Endometrium (tissue), 2 donors: ENCODE data around the gene FASN.

Experiments
- FAIRE-seq: peaks from 2 replicates; lab custom pipeline; 2012; peaks lifted over from hg19 to GRCh38; lab: Jason Lieb, UNC
- donor health status: control.
- donor health status: control.

Gene FASN

GRCh38 chr17:82117139-82118090, 19.4 kb upstream of the FASN start:
- FAIRE-seq, result no peak

- FAIRE-seq, result no peak
These were observed 18.2 kb upstream of the FASN start for GRCh38 chr17:82116246-82116645.

GRCh38 chr17:82114872-82115271, 16.8 kb upstream of the FASN start:
- no peak for FAIRE-seq

- no peak for FAIRE-seq
These were observed 16.4 kb upstream of the FASN start for GRCh38 chr17:82114447-82114846.

GRCh38 chr17:82113941-82114340, 15.9 kb upstream of the FASN start:
- FAIRE-seq, result no peak

GRCh38 chr17:82113422-82113821, 15.4 kb upstream of the FASN start:
- no peak for FAIRE-seq

GRCh38 chr17:82112914-82113311, 14.9 kb upstream of the FASN start:
- no peak for FAIRE-seq

GRCh38 chr17:82112181-82112913, 14.3 kb upstream of the FASN start:
- no peak for FAIRE-seq

- no peak for FAIRE-seq
These were observed 12.3 kb upstream of the FASN start for GRCh38 chr17:82110298-82110697.

GRCh38 chr17:82108961-82109475, 11.0 kb upstream of the FASN start:
- no peak for FAIRE-seq

- FAIRE-seq, result no peak
These were observed 10.5 kb upstream of the FASN start for GRCh38 chr17:82108496-82108945.

GRCh38 chr17:82108038-82108437, 10.0 kb upstream of the FASN start:
- no peak for FAIRE-seq

GRCh38 chr17:82107341-82107860, 9.4 kb upstream of the FASN start:
- FAIRE-seq, result no peak

GRCh38 chr17:82106688-82107305, 8.8 kb upstream of the FASN start:
- FAIRE-seq, result no peak

GRCh38 chr17:82105882-82106687, 8.0 kb upstream of the FASN start:
- no peak for FAIRE-seq

GRCh38 chr17:82105417-82105881, 7.4 kb upstream of the FASN start:
- no peak for FAIRE-seq

GRCh38 chr17:82104797-82105416, 6.9 kb upstream of the FASN start:
- no peak for FAIRE-seq

- FAIRE-seq, result no peak
These were observed 5.8 kb upstream of the FASN start for GRCh38 chr17:82103553-82104451.

- FAIRE-seq, result no peak
These were observed 4.0 kb upstream of the FASN start for GRCh38 chr17:82101767-82102679.
